ENCODE data around the gene ATG4D. TPM values are rescaled to one million over a fixed set of nuclear protein-coding genes. Genes with fewer than 3 reads are reported as not detected.

The ATG4D gene
- total RNA-seq, 1 donor, result 6.3 TPM

- no peak for DNase-seq (ENCODE audit: low read depth)
- H3K4me3 ChIP-seq (ENCODE audit: low read depth, low read length), result no peak overlapping the region
- no peak for TF ChIP-seq CTCF (IDR thresholded peaks at IDR 0.05; ENCODE audit: insufficient read depth, low read length)
Observed at GRCh38 chr19:10593148-10593547, 49.4 kb downstream of the ATG4D start.

- no peak for TF ChIP-seq CTCF (IDR thresholded peaks at IDR 0.05; ENCODE audit: insufficient read depth, low read length)
- H3K4me3 ChIP-seq (ENCODE audit: low read depth, low read length), result no peak overlapping the region
- peak; percentile 29 for DNase-seq (ENCODE audit: low read depth)
Observed at GRCh38 chr19:10593820-10594637, 50.3 kb downstream of the ATG4D start.

GRCh38 chr19:10600149-10600548 lies 56.4 kb downstream of the ATG4D start:
- TF ChIP-seq CTCF (IDR thresholded peaks at IDR 0.05; ENCODE audit: insufficient read depth, low read length), result no peak
- H3K4me3 ChIP-seq (ENCODE audit: low read depth, low read length), result no peak overlapping the region
- no peak for DNase-seq (ENCODE audit: low read depth)

- TF ChIP-seq CTCF (IDR thresholded peaks at IDR 0.05; ENCODE audit: insufficient read depth, low read length), result no peak
- peak overlapping the region; percentile 31 for H3K4me3 ChIP-seq (ENCODE audit: low read depth, low read length)
- DNase-seq (ENCODE audit: low read depth), result no peak
Observed at GRCh38 chr19:10601999-10602329, 58.3 kb downstream of the ATG4D start.

GRCh38 chr19:10602330-10603083 lies 58.8 kb downstream of the ATG4D start:
- peak overlapping the region; percentile 93 for H3K4me3 ChIP-seq (ENCODE audit: low read depth, low read length)
- TF ChIP-seq CTCF (IDR thresholded peaks at IDR 0.05; ENCODE audit: insufficient read depth, low read length), result no peak
- DNase-seq (ENCODE audit: low read depth), result peak; percentile 57

Small RNAs within 50 kb of the gene (small RNA-seq; reads per million reads assigned to genes)
- not detected for gene MIR1238
- not detected for gene RNU7-140P

Other genes starting within 250 kb of the ATG4D start
- 0.16 and 0.63 TPM in 2 replicates for gene ZGLP1, start 234.1 kb upstream of the ATG4D start, total RNA-seq (ENCODE audit: low replicate concordance)
- gene FDX2, start 227.9 kb upstream of the ATG4D start, total RNA-seq (ENCODE audit: low replicate concordance), result 15.1 and 97.6 TPM in 2 replicates
- 6.5 and 12.0 TPM in 2 replicates for gene RAVER1, start 210.4 kb upstream of the ATG4D start, total RNA-seq (ENCODE audit: low replicate concordance)
- 1.3 and 8.5 TPM in 2 replicates for gene ICAM3, start 204.3 kb upstream of the ATG4D start, total RNA-seq (ENCODE audit: low replicate concordance)
- 25.7 and 51.5 TPM in 2 replicates for gene TYK2, start 163.3 kb upstream of the ATG4D start, total RNA-seq (ENCODE audit: low replicate concordance)
- 60.5 and 151 TPM in 2 replicates for gene CDC37, start 140.4 kb upstream of the ATG4D start, total RNA-seq (ENCODE audit: low replicate concordance)
- gene PDE4A, start 123.4 kb upstream of the ATG4D start, total RNA-seq (ENCODE audit: low replicate concordance), result 1.8 and 7.0 TPM in 2 replicates
- gene KEAP1, start 40.5 kb upstream of the ATG4D start, total RNA-seq (ENCODE audit: low replicate concordance), result 62.5 and 130 TPM in 2 replicates
- 0.27 and 0.41 TPM in 2 replicates for gene S1PR5, start 26.5 kb upstream of the ATG4D start, total RNA-seq (ENCODE audit: low replicate concordance)
- gene KRI1, start 22.1 kb downstream of the ATG4D start, total RNA-seq (ENCODE audit: low replicate concordance), result 11.1 and 25.0 TPM in 2 replicates
- 3.8 and 9.2 TPM in 2 replicates for gene CDKN2D, start 25.1 kb downstream of the ATG4D start, total RNA-seq (ENCODE audit: low replicate concordance)
- not detected in 2 replicates for gene AP1M2, start 43.4 kb downstream of the ATG4D start, total RNA-seq (ENCODE audit: low replicate concordance)
- gene SLC44A2, start 81.6 kb downstream of the ATG4D start, total RNA-seq (ENCODE audit: low replicate concordance), result 48.2 and 71.2 TPM in 2 replicates
- 68.3 and 119 TPM in 2 replicates for gene ILF3, start 110.4 kb downstream of the ATG4D start, total RNA-seq (ENCODE audit: low replicate concordance)
- 17.7 and 21.1 TPM in 2 replicates for gene QTRT1, start 157.5 kb downstream of the ATG4D start, total RNA-seq (ENCODE audit: low replicate concordance)
- gene DNM2, start 174.2 kb downstream of the ATG4D start, total RNA-seq (ENCODE audit: low replicate concordance), result 44.6 and 83.2 TPM in 2 replicates